Lung microvascular endothelial cell (primary cell): ENCODE data around the gene STK31. TPM values are rescaled to one million over a fixed set of nuclear protein-coding genes. Genes with fewer than 3 reads are reported as not detected.
"Not testable (repeated sequence)": the region's sequence is repeated elsewhere in the genome, so short reads cannot be mapped to it uniquely, and the experiment has no call there.

Experiments used
- DNase-seq, 2 donors: peaks; one replicate each; pipeline versions ENCODE4 v3.0.0 to v3.0.0-alpha.2; 2010; ENCODE audit warnings: low read depth in 2 of 2
- total RNA-seq: library from RNA; depleted of rRNA; stranded (reverse); fragments of >200 nt; gene quantifications from 2 replicates; pipeline ENCODE4 v1.2.1, GENCODE V29; 2014

Gene STK31
- total RNA-seq, result 0.20 and 0.22 TPM in 2 replicates

- DNase-seq, result no peak
Observed at GRCh38 chr7:23710000-23710399, at the start of gene STK31. STK31 (plus strand) TSS chr7:23710219; CDS start chr7:23710286, 67 bp downstream.

DNA sequence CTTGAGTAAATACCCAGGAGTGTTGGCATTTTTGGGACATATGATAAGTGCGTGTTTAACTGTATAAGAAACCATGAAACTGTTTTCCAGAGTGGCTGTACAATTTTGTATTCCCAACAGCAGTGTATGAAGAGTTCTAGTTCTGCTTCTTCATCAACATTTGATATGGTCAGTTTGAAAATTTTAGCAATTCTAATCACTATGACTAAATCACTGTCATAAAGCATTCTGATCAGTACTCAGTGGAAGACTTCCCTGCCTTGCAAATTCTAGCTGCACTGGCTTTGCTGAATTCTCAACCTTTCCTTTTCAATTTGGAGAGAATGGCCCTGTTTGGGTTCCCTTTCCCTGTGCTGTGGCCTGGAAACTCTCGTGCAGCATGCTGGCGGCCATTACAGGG, 48.6 kb upstream of the STK31 start:
- DNase-seq, result no peak

- DNase-seq, result no peak
Observed at GRCh38 chr7:23662124-23662983, 47.7 kb upstream of the STK31 start.

DNA sequence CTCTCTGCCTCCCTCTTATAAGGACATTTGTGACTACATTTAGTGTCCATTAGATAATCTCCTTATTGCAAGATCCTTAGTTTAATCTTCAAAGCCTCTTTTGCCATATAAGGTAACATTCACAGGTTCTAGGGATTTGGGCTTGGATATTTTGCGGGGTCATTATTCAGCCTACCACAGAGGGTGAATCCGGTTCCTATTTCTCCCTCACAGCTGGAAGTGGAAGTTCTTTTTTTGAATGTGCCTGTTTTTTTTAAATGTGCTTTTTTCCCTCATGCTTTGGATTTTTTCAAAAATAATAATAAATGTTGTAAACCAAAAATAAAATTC, 47.1 kb upstream of the STK31 start:
- DNase-seq, result no peak

- DNase-seq, result no peak
Observed at GRCh38 chr7:23664122-23664521, 45.9 kb upstream of the STK31 start.

DNA sequence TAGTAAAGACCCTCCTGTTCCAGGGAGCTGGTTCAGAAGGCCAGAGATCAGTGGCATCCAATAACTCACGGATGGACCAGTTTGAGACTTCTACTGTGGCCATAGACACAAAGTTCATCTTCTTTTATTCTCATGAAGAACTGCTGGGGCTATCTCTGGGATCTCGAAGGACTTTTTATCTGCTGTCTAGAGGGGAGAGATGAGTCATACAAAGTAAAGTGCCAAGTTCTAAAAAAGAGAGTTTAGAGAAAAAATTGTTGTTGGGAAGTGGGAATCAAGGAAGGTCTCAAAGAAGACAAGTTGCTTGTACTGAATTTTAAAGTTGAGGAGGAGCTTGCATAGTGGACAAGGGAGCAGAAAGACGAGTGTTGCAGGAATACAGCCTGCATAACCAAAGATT, 38.0 kb upstream of the STK31 start:
- DNase-seq, result no peak

DNA sequence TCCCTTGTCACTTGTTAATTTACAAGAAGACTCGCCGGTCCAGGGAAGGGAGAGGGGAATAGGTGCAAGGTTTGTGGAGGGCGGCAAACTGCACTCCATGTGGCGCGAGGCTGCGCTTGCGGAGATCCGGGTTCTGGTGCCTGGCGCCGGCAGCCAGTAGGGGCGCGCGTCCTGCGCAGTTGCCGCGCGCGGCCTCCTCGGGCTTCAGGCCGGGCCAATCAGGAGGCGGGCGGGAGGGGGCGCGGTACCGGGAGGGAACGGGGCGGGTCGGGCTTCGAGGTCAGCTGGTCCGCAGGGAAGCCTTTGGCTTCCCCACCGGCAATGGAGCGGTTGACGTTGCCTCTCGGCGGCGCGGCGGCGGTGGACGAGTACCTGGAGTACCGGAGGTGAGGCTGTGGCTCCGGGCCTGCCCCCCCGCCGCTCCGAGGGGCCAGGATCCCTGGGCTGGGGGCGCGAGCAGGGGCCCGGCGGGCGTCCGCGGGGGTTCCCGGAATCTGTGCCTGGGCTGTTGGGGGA, 30.1 kb upstream of the STK31 start, which contains the start of gene FAM221A:
FAM221A (plus strand) TSS at position 302 of the 516 bp plus-strand sequence; CDS start at position 322, 20 bp downstream.
- peak; percentile 88 to 89 for DNase-seq

GRCh38 chr7:23680414-23681405, 29.3 kb upstream of the STK31 start:
- DNase-seq, result peak; percentile 71 to 77

- not testable (repeated sequence) for DNase-seq
Observed at GRCh38 chr7:23684041-23684440, 26.0 kb upstream of the STK31 start.

DNA sequence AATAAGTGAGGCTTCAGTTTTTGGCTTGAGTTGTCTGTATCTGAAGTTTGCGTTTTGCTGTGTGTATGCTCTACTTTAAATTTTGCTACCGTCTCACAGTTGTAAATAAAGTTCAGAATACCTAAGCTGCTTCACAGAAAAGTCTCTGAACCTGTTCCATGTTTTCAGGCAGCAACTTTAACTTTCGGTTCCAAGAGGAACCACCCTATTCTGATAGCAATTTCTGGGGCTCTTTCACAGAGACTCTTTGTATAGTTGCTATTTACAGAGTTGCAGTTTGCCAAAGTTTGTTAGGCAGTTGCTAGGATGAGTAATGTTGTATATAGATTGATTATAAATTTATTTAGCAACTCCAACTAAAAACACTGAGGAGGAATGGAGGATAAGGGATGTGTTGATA, 24.3 kb upstream of the STK31 start:
- peak in 1 of 2 donors; percentile 3 for DNase-seq

DNA sequence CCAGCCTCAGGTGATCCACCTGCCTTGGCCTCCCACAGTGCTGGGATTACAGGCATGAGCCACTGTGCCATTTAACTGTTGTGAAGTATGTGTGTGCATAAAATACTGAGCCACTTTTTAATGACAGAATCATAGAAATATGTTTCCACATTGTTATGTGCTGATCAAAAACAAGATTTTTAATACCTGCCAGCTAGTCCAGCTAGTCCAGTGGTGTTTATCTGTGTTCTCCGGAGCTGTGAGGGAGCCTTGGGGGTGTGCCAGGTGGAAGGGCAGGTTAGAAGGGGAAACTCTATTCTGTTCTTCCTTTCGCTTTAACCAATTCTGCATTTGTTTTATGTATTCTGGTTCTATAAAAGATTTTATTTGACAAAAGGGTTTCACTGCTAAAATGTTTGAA, 23.0 kb upstream of the STK31 start:
- no peak for DNase-seq

DNA sequence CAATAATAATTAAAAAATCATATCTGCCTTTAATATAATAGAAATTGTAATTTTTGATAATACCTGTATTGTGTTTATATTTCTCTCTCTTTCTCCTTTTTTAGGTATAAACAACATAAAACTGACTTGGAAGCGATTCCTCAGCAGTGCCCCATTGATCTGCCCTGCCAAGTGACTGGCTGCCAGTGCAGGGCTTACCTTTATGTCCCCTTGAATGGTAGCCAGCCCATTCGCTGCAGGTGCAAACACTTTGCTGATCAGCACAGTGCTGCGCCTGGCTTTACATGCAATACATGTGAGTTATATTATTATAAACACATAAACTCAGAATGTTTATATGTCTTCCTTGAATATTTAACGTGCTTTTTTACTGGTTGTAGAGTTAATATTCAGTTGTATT, 20.9 kb upstream of the STK31 start:
- DNase-seq, result no peak

GRCh38 chr7:23691320-23691719, 18.7 kb upstream of the STK31 start:
- DNase-seq, result no peak

DNA sequence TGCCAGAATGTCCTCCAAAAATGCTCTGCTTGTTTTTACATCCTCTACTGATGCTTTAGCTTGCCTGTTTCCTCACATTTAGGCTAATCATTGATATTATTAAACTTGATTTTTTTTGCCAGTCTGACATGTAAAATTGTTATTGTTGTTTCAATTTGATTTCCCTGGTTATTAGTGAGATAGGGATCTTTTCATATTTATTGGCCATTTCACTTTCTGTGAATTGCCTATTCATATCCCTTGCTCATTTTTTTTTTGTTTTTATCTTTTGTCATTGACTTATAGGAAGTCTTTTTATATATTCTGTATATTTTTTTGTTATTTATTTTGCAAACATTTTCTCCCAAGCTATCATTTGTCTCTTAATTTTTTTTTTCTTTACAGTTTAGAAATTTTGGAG, 16.8 kb upstream of the STK31 start:
- no peak for DNase-seq

DNA sequence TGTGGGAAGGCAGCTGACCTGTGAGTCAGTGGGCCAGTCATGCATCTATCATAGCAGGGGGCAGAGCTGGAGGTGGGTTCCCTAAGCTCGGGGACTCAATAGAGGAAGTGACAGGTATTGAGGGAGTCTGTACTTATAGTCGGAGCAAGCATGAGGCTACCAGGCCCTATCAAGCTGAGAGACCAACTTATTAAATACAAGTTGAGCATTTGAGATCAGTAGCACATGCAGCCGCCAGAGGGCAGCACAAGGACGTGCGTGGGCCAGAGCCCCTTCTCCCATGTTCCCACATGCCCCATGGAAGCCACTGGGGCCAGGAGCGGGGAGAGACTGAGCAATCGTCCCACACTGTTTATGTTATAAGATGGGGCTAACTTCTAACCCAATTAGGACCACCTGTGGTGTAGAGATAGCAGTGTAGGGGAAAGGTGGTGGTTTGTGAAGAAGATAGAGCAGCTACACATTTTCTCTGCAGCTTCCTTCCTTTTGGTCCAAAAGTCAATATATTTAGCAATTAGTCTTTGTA, 13.0 kb upstream of the STK31 start:
- peak; percentile 63 to 78 for DNase-seq

- no peak for DNase-seq
Observed at GRCh38 chr7:23698822-23699221, 11.2 kb upstream of the STK31 start.

DNA sequence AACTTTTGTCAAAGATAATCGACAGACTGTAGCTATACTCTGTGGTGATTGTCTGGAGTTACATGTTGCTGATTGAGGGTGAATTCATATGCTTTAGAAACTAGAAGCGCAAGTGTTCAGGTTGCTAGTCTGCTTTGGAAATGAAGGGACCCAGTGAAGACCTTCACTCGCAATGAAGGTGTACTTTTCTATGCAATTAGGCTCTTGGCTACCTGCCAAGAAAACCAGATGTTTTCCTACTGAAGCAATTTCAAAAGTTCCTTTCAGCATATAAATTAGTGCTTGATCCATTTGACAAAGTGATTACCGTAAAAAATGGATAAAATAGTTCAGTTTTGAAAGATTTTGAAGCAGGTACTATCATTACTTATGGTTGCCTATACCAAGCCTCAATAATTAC, 10.0 kb upstream of the STK31 start:
- DNase-seq, result peak in 1 of 2 donors; percentile 8

GRCh38 chr7:23709081-23709750, 803 bp upstream of the STK31 start:
- DNase-seq, result no peak

GRCh38 chr7:23712368-23713284, 2.6 kb downstream of the STK31 start:
- peak; percentile 73 to 74 for DNase-seq
